Astrocyte of the hippocampus (primary cell): ENCODE data around the gene RMI1.

Experiments
- DNase-seq: peaks from one replicate; pipeline ENCODE4 v3.0.0; 2011; ENCODE audit warnings: low read depth, low spot score

RMI1 gene

DNA sequence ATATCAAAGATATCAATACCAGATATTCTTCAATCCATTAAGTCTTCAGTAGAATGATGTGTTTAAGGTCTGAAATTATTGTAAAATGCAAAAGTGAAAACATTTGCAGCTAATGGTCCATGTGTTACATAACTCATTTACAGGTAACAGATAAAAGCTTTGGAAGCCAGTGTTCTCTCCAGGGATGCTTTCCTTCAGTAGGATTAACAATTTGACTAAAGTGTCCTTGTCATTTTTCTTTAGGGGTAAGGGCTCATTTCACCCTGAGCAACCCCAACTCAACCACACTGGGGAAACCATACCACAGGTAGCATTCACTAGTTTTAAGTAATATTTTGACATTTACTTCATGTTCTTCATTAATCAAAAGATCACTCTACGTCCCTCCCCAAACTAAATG lies 13.5 kb upstream of the RMI1 start:
- DNase-seq, result no peak

- no peak for DNase-seq
Observed at GRCh38 chr9:83969602-83970001, 11.0 kb upstream of the RMI1 start.

DNA sequence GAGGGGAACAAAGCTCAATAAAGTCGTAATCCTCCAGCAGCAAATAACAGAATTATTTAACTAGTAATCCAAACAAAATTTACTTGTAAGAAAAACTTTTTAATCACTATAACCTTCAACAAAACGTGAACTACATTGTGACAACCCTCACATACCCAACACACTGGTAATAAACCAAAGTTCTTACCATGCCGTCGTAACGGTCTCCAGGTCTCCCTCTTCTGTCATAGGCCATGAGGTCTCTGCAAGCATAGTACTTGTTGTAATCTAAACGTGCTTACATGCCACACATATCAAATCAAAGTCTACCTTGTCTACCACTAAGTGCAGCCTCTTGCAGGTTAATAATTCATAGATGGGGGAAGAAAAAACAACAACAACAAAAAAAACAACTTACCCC lies 9.1 kb upstream of the RMI1 start:
- no peak for DNase-seq

GRCh38 chr9:83972286-83972685 lies 8.3 kb upstream of the RMI1 start:
- DNase-seq, result no peak

GRCh38 chr9:83975300-83975699 lies 5.3 kb upstream of the RMI1 start:
- DNase-seq, result no peak

- no peak for DNase-seq
Observed at GRCh38 chr9:83976372-83976771, 4.2 kb upstream of the RMI1 start.

- no peak for DNase-seq
Observed at GRCh38 chr9:83977196-83977595, 3.4 kb upstream of the RMI1 start.

GRCh38 chr9:83978992-83979811 lies 1.4 kb upstream of the RMI1 start:
- DNase-seq, result peak; percentile 88

DNA sequence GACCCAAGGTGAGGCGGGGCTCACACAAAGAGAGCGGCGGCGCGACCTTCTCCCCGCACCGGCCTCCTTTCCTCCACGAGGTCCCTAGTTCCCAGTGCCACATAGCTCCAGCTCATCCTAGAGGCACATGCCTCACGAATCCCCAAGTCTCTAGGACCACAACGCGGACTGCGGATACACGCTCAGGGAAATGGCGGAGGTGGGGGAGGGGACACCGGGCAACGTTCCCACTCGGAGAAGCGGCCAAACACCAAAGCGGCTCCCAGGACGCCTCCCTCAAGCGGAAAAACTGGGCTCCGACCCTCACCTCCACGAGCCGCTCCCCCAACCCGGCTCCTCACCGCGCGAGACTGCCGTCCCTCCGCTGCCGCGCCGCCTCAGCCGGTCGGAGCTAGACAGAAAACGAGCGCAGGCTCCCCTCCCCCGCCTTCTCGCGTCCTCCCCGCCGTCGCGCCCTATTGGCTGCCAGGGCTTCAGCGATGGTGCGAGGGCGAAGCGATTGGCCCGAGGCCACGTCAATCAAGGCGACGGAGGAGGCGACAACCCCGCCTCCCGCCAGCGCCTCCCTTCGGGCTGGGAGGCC lies 702 bp upstream of the RMI1 start, which contains the start of gene HNRNPK:
Gene HNRNPK, minus strand, starts transcription at position 404 of the 583 bp plus-strand sequence. CDS start 1,963 bp downstream, outside the sequence.
- peak; percentile 100 for DNase-seq

DNA sequence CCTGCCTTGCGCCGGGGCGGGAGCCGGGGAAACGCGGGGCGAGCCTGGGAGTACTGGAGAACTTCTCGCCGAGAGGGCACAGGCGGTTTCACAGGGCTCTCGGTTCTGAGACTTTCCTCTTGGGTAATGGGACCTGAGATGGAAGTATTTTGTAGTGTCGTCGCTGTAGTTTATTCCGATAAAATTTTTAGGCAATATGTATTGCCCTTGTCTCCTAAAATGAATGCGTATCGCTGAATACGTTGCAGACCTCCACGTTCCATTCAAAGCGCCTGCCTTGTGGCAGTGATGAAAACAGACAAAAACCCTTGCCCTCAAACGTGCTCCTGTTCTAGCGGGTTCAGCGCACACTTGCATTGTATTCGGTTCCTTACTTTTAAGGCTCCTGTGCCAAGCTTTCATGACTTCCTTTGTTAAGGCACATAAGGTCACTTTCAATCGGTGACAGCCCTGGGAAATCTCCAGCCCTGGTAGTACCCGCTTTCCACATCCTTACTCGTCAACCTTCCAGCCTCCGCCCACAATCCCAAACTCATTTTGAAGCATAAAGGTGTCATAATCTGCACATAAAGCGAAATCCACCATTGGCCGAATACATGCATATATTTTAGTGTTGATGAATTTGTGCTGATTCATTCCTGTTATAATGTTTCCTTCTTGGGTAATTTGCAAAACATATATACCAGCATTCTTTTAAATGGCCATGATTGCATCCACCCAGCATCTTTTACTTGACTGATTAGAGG lies 694 bp downstream of the RMI1 start:
- DNase-seq, result no peak

- no peak for DNase-seq
Observed at GRCh38 chr9:83986195-83986594, 5.6 kb downstream of the RMI1 start.

DNA sequence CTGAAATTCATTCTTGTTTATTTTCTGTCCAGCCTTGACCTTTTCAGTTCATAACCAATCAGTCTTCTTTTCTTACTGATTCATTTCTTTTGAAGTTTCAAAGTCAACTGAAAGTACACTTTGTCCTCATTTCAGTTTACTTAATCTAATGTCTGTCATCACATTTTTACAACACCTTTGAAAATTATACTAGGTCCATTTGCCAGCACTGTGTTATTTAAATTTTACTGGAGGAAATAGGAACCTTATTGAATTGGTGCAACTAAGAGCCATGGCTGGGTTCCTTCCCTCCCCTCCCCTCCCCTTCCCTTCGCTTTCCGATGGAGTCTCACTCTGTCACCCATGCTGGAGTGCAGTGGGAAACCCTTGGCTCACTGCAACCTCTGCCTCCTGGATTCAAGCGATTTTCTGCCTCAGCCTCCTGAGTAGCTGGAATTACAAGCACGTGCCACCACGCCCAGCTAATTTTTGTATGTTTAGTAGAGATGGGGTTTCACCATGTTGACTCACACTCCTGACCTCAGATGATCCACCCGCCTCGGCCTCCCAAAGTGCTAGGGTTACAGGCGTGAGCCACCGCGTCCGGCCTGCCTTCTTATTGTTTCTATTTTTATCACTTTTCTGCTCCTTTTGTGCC lies 6.3 kb downstream of the RMI1 start:
- no peak for DNase-seq

DNA sequence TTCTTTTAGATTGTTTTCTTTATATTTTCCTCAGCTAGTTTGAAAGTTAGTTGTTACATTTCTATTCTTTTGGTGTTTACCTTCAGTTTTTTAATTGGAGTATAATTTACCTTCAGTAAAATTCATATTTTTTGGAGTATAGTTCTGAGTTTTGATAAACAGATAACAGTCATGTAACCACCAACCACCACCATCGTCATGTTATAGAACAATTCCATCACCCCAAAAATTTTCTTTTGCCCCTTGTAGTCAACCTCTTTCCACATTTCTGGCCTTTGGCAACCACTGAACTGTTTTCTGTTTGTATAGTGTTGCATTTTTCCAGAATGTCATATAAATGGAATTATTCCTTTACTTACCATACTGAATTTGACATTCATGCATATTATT lies 6.8 kb downstream of the RMI1 start:
- no peak for DNase-seq

DNA sequence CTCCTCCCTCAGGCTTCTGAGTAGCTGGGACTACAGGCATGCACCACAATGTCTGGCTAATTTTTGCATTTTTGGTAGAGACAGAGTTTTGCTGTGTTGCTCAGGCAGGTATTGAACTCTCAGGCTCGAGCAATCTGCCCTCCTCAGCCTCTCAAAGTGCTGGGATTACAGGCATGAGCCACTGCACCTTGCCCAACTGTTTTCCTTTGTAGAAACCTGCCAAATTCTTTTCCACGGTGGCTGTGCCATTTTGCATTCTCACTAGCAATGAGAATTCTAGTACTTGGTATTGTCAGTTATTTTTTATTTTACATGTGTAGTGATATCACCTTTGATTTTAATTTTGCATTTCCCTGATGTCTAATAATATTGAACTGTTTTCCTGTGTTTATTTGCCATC lies 7.8 kb downstream of the RMI1 start:
- no peak for DNase-seq

GRCh38 chr9:83991355-83991754 lies 10.8 kb downstream of the RMI1 start:
- no peak for DNase-seq

DNA sequence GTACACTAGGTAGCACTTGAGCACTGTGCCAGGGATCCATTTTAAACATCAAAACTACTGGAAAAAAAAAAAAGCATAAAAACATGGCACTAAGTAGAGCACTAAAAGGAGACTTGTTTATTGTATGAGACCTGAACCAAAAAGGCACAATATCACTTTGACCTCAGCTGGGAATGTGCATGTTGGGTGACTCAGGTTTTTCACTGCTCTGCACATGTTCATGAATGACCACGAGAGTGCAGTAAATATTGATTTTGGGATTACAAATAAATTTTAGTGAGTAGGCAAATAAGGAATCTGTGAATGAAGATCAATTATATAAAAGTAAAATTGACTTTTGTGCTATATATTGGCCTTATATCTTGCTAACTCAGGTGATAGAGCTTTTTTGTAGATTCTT lies 11.8 kb downstream of the RMI1 start:
- no peak for DNase-seq

DNA sequence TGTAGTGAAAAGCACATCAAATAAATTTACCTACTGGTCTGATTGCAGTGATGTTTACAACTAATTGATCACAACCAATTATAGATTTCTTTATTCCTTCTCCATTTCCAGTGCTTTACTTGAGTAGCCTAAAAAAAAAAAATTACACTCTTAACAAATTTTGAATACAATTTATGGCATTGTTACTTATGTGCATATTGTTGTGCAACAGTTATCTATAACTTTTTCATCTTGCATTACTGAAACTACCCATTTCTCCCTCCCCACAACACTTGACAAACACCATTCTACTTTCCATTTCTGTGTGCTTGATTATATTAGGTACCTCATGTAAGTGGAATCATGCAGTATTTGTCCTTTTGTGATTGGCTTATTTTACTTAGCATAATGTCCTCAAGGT lies 12.3 kb downstream of the RMI1 start:
- DNase-seq, result no peak

- no peak for DNase-seq
Observed at GRCh38 chr9:83996126-83996525, 15.5 kb downstream of the RMI1 start.

DNA sequence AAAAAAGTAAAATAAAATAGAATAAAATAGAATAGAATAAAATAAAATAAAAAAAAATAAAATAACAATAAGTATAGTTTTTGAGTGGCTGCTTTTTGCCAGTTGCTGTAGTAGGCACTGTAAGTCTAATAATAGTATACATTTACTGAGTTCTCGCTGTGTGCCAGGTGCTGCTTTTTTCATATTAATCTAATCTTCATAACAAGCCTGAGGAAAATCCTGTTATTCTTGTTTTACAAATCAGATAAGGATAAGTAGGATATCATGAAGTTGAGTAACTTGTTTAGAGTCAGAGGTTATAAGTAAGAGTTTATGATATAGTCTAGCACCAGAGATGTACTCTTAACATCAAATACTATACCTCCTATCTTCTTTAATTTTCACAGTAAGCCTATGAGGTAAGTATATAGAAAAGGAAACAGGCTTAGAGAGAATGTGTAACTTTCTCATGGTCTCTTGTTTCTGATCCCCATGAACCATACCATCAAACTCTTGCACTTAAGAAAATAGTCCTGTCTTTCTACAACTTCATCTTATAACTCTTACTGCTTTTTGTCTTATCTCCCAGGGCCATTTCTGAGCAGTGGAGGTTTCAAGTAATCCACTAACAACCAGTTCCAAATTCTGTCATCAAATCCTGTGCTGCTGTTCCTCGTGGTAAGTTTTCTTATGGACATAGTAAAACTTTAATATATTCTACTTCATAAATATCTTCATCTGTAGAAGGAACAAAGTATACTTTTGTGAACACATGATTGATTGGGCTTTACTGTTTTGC lies 18.7 kb downstream of the RMI1 start:
- no peak for DNase-seq

GRCh38 chr9:84000186-84000585 lies 19.6 kb downstream of the RMI1 start:
- DNase-seq, result no peak

- no peak for DNase-seq
Observed at GRCh38 chr9:84001621-84002020, 21.0 kb downstream of the RMI1 start.
